Mucosa of descending colon (tissue), 3 donors: ENCODE data around the gene PGBD5. TPM values are rescaled to one million over a fixed set of nuclear protein-coding genes. Genes with fewer than 3 reads are reported as not detected.

Experiments
- ATAC-seq: fragments of 200-7000 bp; cut with Tn5 transposase; one replicate; pipeline ENCODE4 v1.9.1; 2020; ENCODE audit warnings: mild to moderate bottlenecking, moderate library complexity
- DNase-seq, 3 donors: peaks; one replicate each; pipeline ENCODE4 v3.0.0-alpha.2; 2020
- H3K36me3 ChIP-seq: fragments of 200-600 bp; one replicate; pipeline ENCODE4 v1.8.0; 2021; ENCODE audit warnings: low read depth, mild to moderate bottlenecking
- H3K4me1 ChIP-seq: fragments of 200-600 bp; one replicate; pipeline ENCODE4 v1.8.0; 2021; ENCODE audit warnings: low read depth, mild to moderate bottlenecking
- H3K4me3 ChIP-seq: fragments of 200-600 bp; one replicate; pipeline ENCODE4 v1.8.0; 2021; ENCODE audit warnings: mild to moderate bottlenecking
- H3K9me3 ChIP-seq: fragments of 200-600 bp; one replicate; pipeline ENCODE4 v1.8.0; 2021; ENCODE audit warnings: mild to moderate bottlenecking
- intact Hi-C, 2 donors: fragments of 100-400 bp; cut with DNase I in 1 of 2; cut with micrococcal nuclease in 1 of 2; formaldehyde crosslinking; loops; one replicate each; pipeline versions ENCODE4 v1.11.0 to v1.11.1; 2022; cut with DNase I, micrococcal nuclease
- total RNA-seq, 3 donors: library from RNA; stranded (reverse); fragmentation: NEBNext Ultra II Directional in 2 of 3; extraction: Animal tissue kit (Norgen Biotek cat#: 25700) in 2 of 3; gene quantifications; one replicate each; pipeline versions ENCODE4 v1.2.1 to v1.2.4, GENCODE V29; 2021 to 2023
- TF ChIP-seq, protein P1 (sequence below): fragments of 200-600 bp; IDR thresholded peaks from one replicate; pipeline ENCODE4 v1.8.0; 2022; ENCODE audit warnings: antibody characterized with exemption, mild to moderate bottlenecking
- donor health status: DM: no; HTN: no; CAD: no; lungs with moderate emphysema.
- donor health status: DM: no; HTN: no; CAD: no.
- donor health status: DM: no; HTN: yes; CAD: no.

PGBD5 gene
- total RNA-seq, 3 donors from 2014 or later, result 1.4 to 3.2 (median 2.7) TPM

DNA sequence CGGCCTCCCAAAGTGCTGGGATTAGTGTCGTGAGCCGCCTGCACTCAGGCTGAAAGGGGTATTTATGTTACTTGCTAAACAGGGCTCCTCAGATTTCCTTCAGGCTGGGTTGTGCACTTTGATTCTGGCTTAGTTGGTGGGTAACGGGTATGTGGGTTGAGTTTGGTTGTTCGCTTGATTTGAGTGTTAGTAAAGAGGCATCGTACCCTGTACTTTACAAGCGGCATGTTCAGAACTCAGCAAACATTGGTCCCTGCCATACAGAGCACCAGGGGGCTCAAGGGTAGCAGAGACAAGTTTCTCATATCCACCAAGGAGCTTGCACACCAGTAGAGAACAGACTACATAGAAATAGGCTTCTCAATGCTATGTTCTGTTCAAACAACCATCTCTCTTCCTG, 147.8 kb downstream of the PGBD5 start:
- TF ChIP-seq, protein P1, sequence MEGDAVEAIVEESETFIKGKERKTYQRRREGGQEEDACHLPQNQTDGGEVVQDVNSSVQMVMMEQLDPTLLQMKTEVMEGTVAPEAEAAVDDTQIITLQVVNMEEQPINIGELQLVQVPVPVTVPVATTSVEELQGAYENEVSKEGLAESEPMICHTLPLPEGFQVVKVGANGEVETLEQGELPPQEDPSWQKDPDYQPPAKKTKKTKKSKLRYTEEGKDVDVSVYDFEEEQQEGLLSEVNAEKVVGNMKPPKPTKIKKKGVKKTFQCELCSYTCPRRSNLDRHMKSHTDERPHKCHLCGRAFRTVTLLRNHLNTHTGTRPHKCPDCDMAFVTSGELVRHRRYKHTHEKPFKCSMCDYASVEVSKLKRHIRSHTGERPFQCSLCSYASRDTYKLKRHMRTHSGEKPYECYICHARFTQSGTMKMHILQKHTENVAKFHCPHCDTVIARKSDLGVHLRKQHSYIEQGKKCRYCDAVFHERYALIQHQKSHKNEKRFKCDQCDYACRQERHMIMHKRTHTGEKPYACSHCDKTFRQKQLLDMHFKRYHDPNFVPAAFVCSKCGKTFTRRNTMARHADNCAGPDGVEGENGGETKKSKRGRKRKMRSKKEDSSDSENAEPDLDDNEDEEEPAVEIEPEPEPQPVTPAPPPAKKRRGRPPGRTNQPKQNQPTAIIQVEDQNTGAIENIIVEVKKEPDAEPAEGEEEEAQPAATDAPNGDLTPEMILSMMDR, result no peak
- no peaks in the 10 kb centered on the region for H3K36me3 ChIP-seq
- peaks cover 20% of the 10 kb centered on the region for H3K4me1 ChIP-seq
- ATAC-seq (no peak), DNase-seq (peak in 1 of 3 donors; percentile 19)
- H3K9me3 ChIP-seq, result no peaks in the 10 kb centered on the region
- no peak overlapping the region for H3K4me3 ChIP-seq
- intact Hi-C loops, result no loop called here

DNA sequence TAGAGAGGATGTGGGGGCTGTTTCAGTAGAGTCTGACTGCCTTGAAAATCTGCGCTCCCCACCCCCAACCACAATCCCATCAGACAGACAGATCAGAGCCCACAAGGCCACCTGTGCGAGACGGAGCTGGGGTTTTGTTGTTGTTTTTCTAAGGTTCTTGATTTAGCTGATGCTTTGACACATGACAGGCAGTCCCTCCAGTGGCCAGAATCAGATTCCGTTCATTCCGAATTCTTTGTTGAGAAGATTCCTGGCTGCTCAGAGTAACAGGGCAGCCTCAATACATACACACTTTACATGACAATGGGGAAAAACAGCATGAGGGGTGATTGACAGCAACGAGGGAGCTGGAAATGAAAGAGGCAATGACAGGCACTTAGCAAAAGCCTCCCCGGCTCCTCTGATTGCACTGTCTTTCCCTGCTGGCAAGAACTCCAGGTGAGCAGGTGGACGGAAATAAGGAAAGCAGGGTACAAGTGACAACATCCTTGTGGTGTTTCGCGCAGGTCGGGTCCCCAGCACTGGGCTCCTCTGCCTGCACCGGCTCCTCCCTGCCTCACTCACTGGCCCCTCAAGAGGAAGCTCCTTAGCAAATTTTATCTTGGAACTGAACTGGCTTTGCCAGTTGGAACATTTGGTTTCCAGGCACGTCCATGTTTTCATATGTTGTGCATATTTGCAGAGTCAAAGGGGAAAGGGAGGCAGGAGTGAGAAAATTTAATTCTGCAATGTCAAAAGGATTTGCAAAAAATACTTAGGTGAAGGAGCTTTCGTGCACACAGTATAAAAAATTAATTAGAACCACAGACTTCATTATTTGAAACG, 148.7 kb downstream of the PGBD5 start:
- peak; percentile 18 for ATAC-seq
- no peak for DNase-seq
- Histone ChIP-seq H3K36me3 (no peaks in the 10 kb centered on the region), H3K9me3 (no peaks in the 10 kb centered on the region), H3K4me3 (no peak overlapping the region), H3K4me1 (peaks cover 17% of the 10 kb centered on the region)
- intact Hi-C loops, result no loop called here
- TF ChIP-seq, protein P1, result no peak

DNA sequence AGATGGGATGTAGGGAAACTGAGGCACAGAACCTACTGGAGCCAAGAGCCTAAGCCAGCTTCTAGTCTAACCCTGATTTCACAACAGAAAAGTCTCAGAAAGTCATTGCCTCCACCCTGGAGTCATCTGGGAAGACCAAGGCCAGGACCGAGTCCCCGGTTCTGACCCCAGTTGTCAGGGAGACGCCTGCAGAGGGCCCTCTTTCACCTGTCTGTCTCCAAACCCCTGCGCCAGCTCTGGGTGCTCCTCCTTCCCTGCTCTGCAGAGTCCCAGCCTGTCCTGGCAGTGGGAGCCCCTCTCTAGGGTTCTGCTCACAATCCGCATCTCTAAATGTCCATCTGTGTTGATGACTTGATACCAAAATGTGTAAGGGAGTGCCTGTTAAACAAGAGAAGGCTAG, 149.7 kb downstream of the PGBD5 start:
- H3K36me3 ChIP-seq, result no peaks in the 10 kb centered on the region
- H3K9me3 ChIP-seq, result no peaks in the 10 kb centered on the region
- intact Hi-C loops, result no loop called here
- H3K4me1 ChIP-seq, result peaks cover 7% of the 10 kb centered on the region
- DNase-seq (peak in 1 of 3 donors; percentile 38), ATAC-seq (no peak)
- H3K4me3 ChIP-seq, result no peak overlapping the region
- TF ChIP-seq, protein P1, result no peak

DNA sequence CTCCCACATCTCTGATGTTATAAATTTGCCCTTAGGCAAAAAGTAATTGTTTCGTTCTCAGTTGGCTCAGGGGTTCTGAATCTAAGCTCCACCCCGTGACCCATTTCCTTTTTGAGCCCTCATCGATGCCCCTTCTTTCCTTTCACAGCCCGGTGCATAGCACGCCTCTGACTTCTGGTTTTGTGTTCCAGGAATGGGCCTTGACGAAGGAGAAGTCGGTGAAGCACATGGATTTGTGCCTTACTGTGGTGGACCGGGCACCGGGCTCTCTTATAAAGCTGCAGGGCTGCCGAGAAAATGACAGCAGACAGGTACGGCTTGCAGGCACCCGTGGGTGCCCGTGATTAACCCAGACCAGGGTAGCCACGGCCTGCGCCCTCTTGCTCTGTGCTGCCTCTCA, 151.9 kb downstream of the PGBD5 start:
- H3K36me3 ChIP-seq, result no peaks in the 10 kb centered on the region
- intact Hi-C loops, result no loop called here
- TF ChIP-seq, protein P1, result no peak
- H3K9me3 ChIP-seq, result no peaks in the 10 kb centered on the region
- H3K4me1 ChIP-seq, result peaks cover 10% of the 10 kb centered on the region
- no peak overlapping the region for H3K4me3 ChIP-seq
- ATAC-seq, result no peak
- no peak for DNase-seq

DNA sequence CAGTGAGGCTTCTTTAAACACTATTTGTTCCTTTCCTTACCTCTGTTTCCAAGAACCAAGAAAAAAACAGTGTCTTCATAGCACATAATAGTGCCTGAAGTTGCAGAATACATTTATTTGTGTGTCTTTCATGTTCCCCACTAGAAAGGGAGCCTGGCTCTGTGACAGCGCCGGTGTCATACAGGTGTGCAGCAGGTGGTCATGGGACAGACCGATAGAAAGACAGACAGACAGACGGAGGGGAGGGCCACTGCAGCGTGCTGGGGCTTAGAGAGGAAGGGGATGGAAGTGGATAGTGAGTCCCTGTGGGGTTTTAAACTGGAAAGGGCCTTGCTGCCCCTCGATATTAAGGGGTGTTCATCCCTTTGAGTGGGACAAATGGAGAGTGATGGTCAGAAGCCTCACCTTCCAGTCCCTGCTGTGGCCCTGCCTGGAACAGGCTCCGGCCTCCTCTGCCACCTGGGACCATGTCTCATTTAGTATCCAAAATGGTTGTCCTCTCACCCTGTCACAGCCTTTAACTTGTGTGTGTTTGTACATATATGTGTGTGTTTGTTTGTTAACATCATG, 152.9 kb downstream of the PGBD5 start:
- ATAC-seq, result no peak
- H3K4me1 ChIP-seq, result peaks cover 15% of the 10 kb centered on the region
- no peak overlapping the region for H3K4me3 ChIP-seq
- H3K36me3 ChIP-seq, result no peaks in the 10 kb centered on the region
- TF ChIP-seq, protein P1, result no peak
- no peaks in the 10 kb centered on the region for H3K9me3 ChIP-seq
- no peak for DNase-seq
- intact Hi-C loops, result no loop called here
